Lung (tissue), 12 donors: ENCODE data around the gene PDE9A. TPM values are rescaled to one million over a fixed set of nuclear protein-coding genes. Genes with fewer than 3 reads are reported as not detected.

Experiments
- ATAC-seq: fragments of 200-7000 bp; cut with Tn5 transposase; one replicate; pipeline ENCODE4 v1.9.1; 2020; ENCODE audit warnings: moderate number of reproducible peaks; ENCODE audit not compliant: insufficient read depth, low FRiP score
- DNase-seq, 3 donors: peaks; one replicate each; pipeline ENCODE4 v3.0.0-alpha.2; 2013 to 2017
- H3K27ac ChIP-seq, 2 donors: one replicate each; pipeline ENCODE4 v1.5.1; 2013; ENCODE audit warnings: mild to moderate bottlenecking in 2 of 2, moderate library complexity in 2 of 2, control low read depth in 1 of 2, inconsistent platforms in 1 of 2, low read depth in 1 of 2, low read length in 1 of 2
- H3K27me3 ChIP-seq, 3 donors: one replicate each; pipeline ENCODE4 v1.5.1; 2013; ENCODE audit warnings: low read length in 2 of 3; ENCODE audit not compliant: control insufficient read depth in 3 of 3, insufficient read depth in 3 of 3
- H3K36me3 ChIP-seq, 4 donors: one replicate each; pipeline ENCODE4 v1.5.1; 2013; ENCODE audit warnings: low read length in 4 of 4, mild to moderate bottlenecking in 1 of 4, moderate library complexity in 1 of 4; ENCODE audit not compliant: control insufficient read depth in 4 of 4, insufficient read depth in 4 of 4
- H3K4me1 ChIP-seq, 5 donors: one replicate each; pipeline ENCODE4 v1.5.1; 2013; ENCODE audit warnings: low read length in 5 of 5, mild to moderate bottlenecking in 2 of 5, moderate library complexity in 1 of 5; ENCODE audit not compliant: control insufficient read depth in 5 of 5, insufficient read depth in 5 of 5
- H3K4me3 ChIP-seq: one replicate; pipeline ENCODE4 v1.5.1; 2013; ENCODE audit warnings: mild to moderate bottlenecking, control low read depth, moderate library complexity
- H3K9ac ChIP-seq, 2 donors: one replicate each; pipeline ENCODE4 v1.5.1; 2013; ENCODE audit warnings: low read length in 2 of 2, control low read depth in 1 of 2; ENCODE audit not compliant: insufficient read depth in 1 of 2
- H3K9me3 ChIP-seq, 4 donors: one replicate each; pipeline ENCODE4 v1.5.1; 2013; ENCODE audit warnings: low read length in 3 of 4, mild to moderate bottlenecking in 1 of 4, moderate library complexity in 1 of 4; ENCODE audit not compliant: control insufficient read depth in 4 of 4, insufficient read depth in 3 of 4
- WGBS, 2 donors: extraction: QIAGEN DNeasy Blood & Tissue Kit; methylation state at CpG; one replicate each; pipeline ENCODE4 v1.1.7; 2013; 5-methylcytosine and 5-hydroxymethylcytosine counted together
- polyA plus RNA-seq, 2 donors: library from polyadenylated mRNA; stranded (reverse); fragments of 200-250 nt; gene quantifications; one replicate each; pipeline ENCODE4 v1.2.1, GENCODE V29; 2013
- total RNA-seq, 2 donors: library from RNA; depleted of rRNA in 1 of 2; stranded (reverse); fragments of >200 nt in 1 of 2; gene quantifications; one replicate each; pipeline ENCODE4 v1.2.1, GENCODE V29; 2014 to 2021
- TF ChIP-seq, protein P1 (sequence below): IDR thresholded peaks from 2 replicates; pipeline ENCODE4 v1.5.1; 2012; ENCODE audit warnings: mild to moderate bottlenecking; ENCODE audit errors: control extremely low read depth, extremely low read depth
- donor health status: control.
- donor health status: control.
- donor health status: Bipolar disorder and iron deficiency.
- donor health status: healthy.
- donor health status: DM: yes; HTN: yes; CAD: no.

Gene PDE9A
- total and polyA plus RNA-seq, 4 donors = 5.3 to 17.0 (median 6.9) TPM

DNA sequence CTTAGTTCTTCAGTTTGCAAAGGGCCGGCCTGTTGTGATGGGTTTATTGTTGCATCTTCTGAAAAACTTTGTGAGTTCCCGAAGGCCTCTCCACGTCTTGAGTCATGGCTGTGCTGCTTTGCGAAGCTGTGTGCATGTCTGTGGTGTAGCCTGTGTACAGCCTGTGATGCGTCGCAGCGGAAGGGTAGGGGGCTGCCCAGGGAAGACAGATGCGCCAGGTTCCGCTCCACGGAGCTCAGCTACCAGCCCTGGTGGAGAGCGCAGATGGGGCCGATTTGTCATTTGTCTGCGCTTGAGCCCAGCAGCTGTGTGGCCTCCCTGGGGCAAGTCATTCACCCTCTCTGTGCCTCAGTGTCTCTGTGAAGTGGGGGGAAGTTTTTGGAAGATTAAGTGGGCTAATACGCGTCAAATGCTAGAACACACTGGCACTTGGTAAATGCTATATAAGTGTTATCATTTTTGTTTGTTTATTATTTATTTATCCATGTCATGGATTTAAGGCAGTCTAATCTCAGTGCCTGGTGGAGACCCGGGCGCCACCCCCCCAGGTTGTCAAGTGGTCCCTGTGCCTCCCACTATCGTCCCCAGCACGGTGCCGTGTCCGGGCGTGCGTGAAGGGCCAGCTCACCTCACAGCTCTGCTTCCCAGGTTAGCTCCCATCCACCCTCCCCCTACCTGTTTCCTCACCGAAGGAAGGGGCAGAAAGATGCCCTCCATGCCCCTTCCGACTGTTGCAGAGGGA, 8.4 kb downstream of the PDE9A start:
- Histone ChIP-seq H3K9me3 (peaks cover 0 to 7% (median 0%) of the 10 kb centered on the region in 4 donors), H3K4me3 (no peak overlapping the region), H3K27ac (no peak overlapping the region), H3K9ac (no peak overlapping the region), H3K36me3 (peaks cover 0 to 8% (median 0%) of the 10 kb centered on the region in 4 donors), H3K27me3 (no peaks in the 10 kb centered on the region), H3K4me1 (peaks cover 0 to under 1% (median 0%) of the 10 kb centered on the region in 5 donors)
- 93 to 96% methylated on average over 25 of the region's 25 CpGs for WGBS, 2 donors
- no peak for ATAC-seq
- no peak for DNase-seq
- TF ChIP-seq, protein P1, sequence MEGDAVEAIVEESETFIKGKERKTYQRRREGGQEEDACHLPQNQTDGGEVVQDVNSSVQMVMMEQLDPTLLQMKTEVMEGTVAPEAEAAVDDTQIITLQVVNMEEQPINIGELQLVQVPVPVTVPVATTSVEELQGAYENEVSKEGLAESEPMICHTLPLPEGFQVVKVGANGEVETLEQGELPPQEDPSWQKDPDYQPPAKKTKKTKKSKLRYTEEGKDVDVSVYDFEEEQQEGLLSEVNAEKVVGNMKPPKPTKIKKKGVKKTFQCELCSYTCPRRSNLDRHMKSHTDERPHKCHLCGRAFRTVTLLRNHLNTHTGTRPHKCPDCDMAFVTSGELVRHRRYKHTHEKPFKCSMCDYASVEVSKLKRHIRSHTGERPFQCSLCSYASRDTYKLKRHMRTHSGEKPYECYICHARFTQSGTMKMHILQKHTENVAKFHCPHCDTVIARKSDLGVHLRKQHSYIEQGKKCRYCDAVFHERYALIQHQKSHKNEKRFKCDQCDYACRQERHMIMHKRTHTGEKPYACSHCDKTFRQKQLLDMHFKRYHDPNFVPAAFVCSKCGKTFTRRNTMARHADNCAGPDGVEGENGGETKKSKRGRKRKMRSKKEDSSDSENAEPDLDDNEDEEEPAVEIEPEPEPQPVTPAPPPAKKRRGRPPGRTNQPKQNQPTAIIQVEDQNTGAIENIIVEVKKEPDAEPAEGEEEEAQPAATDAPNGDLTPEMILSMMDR = no peak

DNA sequence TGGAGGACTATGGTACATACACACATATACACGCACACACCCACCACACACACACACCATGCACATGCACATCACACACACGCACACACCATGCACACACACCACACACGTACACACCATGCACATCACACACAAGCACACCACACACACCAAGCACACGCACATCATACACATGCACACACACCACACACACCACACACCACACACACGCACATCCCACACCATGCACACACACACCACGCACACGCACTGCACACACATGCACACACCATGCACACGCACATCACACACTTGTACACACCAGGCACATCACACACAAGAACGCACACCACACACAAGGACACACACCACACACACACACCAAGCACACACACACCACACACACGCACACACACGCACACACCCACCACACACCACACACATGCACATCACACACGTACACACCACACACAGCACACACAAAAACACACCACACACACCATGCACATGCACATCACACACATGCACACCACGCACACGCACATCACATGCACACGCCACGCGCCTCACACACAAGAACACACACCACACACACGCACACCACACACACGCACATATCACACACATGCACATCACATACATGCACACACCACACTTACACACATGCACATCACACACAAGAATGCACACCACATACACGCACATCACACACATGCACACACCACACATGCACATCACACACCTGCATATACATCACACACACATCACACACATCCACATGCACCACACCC, 9.2 kb downstream of the PDE9A start:
- 94 to 95% methylated on average over 20 of the region's 20 CpGs for WGBS, 2 donors
- no peak for ATAC-seq
- no peaks in the 10 kb centered on the region for H3K27me3 ChIP-seq
- no peak for DNase-seq
- no peak overlapping the region for H3K27ac ChIP-seq
- H3K9me3 ChIP-seq = peaks cover 0 to 7% (median 0%) of the 10 kb centered on the region in 4 donors
- peaks cover 0 to 8% (median 2%) of the 10 kb centered on the region in 5 donors for H3K4me1 ChIP-seq
- TF ChIP-seq, protein P1 = no peak
- no peak overlapping the region for H3K4me3 ChIP-seq
- H3K9ac ChIP-seq = no peak overlapping the region
- H3K36me3 ChIP-seq = peaks cover 0 to 8% (median 0%) of the 10 kb centered on the region in 4 donors

DNA sequence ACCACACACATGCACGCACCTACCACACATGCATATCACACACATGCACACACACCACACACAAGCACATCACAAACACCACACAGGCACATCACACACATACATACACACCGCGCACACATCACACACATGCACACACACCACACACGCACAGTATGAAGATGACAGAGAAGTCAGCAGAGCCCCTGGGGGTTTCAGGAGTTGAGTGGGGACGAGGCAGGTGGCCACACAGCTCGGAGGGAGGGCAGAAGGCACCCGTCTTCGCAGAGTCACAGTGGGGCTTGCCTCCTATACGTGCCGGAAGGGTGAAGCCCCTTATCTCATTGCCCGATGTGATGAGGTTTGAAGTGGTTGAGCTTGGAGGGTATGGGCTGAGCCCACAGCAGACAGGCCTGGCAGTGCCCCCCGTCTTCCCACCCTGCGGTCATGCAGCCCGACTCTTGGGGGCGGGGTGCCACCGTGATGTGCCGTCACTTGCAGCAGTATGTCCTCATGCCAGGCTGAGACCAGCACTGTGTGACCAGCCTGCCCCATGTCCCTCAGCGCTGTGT, 9.9 kb downstream of the PDE9A start:
- DNase-seq (no peak), ATAC-seq (no peak)
- H3K27me3 ChIP-seq = no peaks in the 10 kb centered on the region
- TF ChIP-seq, protein P1 = no peak
- H3K36me3 ChIP-seq = peaks cover 0 to 8% (median 0%) of the 10 kb centered on the region in 4 donors
- no peak overlapping the region for H3K9ac ChIP-seq
- 92 to 95% methylated on average over 18 of the region's 18 CpGs for WGBS, 2 donors
- peaks cover 0 to 14% (median 2%) of the 10 kb centered on the region in 5 donors for H3K4me1 ChIP-seq
- H3K4me3 ChIP-seq = no peak overlapping the region
- H3K9me3 ChIP-seq = peaks cover 0 to 7% (median 0%) of the 10 kb centered on the region in 4 donors
- no peak overlapping the region for H3K27ac ChIP-seq
